SK-N-SH (cell line): ENCODE results near the gene FAHD1. TPM values are rescaled to one million over a fixed set of nuclear protein-coding genes. Genes with fewer than 3 reads are reported as not detected.

ENCODE experiments used
- CTCF ChIA-PET: fragments of 300-600, 350-600 bp; formaldehyde crosslinking; extraction: SDS; loops from one replicate; lab custom pipeline; 2021; lab: Yijun Ruan, JAX
- POLR2A ChIA-PET: fragments of 350-600 bp; sonication (Branson Sonifier 250); formaldehyde crosslinking; extraction: SDS; loops from one replicate; lab custom pipeline; 2020; ENCODE audit warnings: antibody characterized with exemption, inconsistent platforms; lab: Yijun Ruan, JAX
- DNase-seq: peaks from one replicate; pipeline ENCODE4 v3.0.0; 2012
- H2AFZ ChIP-seq: fragments of 200-600 bp; sonication (generic); 2 replicates; pipeline ENCODE4 v1.8.1; 2016; ENCODE audit warnings: antibody characterized with exemption, mild to moderate bottlenecking, low read depth
- H3F3A ChIP-seq: fragments of 200-600 bp; sonication (generic); replicated peaks from 2 replicates; pipeline ENCODE3; 2016; ENCODE audit warnings: antibody characterized with exemption, mild to moderate bottlenecking; ENCODE audit not compliant: insufficient read depth
- H3K27ac ChIP-seq, 2 experiments: fragments of 200-500 bp in 1 of 2; fragments of 200-600 bp in 1 of 2; sonication (Bioruptor generic) in 1 of 2; sonication (generic), shearing (Covaris generic) in 1 of 2; 2 replicates each; pipeline versions ENCODE4 v1.5.1 to v1.6.1; 2014 to 2016; ENCODE audit warnings: low read depth in 2 of 2, inconsistent platforms in 1 of 2, low read length in 1 of 2, mild to moderate bottlenecking in 1 of 2, mixed read lengths in 1 of 2
- H3K27me3 ChIP-seq: fragments of 200-600 bp; sonication (generic), shearing (Covaris generic); 2 replicates; pipeline ENCODE4 v1.6.1; 2016; ENCODE audit warnings: mixed run types; ENCODE audit not compliant: insufficient read depth
- H3K36me3 ChIP-seq, 2 experiments: fragments of 200-500 bp in 1 of 2; fragments of 200-600 bp in 1 of 2; sonication (Bioruptor generic) in 1 of 2; sonication (generic) in 1 of 2; replicated peaks in 1 of 2; 2 replicates each; pipeline versions ENCODE3 to v1.5.1; 2014 to 2016; ENCODE audit warnings: low read length in 1 of 2, mild to moderate bottlenecking in 1 of 2; ENCODE audit not compliant: insufficient read depth in 2 of 2, control insufficient read depth in 1 of 2
- H3K4me1 ChIP-seq, 2 experiments: fragments of 200-500 bp in 1 of 2; fragments of 200-600 bp in 1 of 2; sonication (Bioruptor generic) in 1 of 2; sonication (generic), shearing (Covaris generic) in 1 of 2; 2 replicates each; pipeline versions ENCODE4 v1.5.1 to v1.6.1; 2014 to 2016; ENCODE audit warnings: low read depth in 1 of 2, low read length in 1 of 2, mixed run types in 1 of 2; ENCODE audit not compliant: insufficient read depth in 2 of 2, control insufficient read depth in 1 of 2
- H3K4me2 ChIP-seq: fragments of 200-600 bp; sonication (generic), shearing (Covaris generic); 2 replicates; pipeline ENCODE4 v1.6.1; 2017; ENCODE audit warnings: mixed run types
- H3K4me3 ChIP-seq, 2 experiments: fragments of 200-500 bp in 1 of 2; fragments of 200-600 bp in 1 of 2; sonication (Bioruptor generic) in 1 of 2; sonication (generic), shearing (Covaris generic) in 1 of 2; 2 replicates each; pipeline versions ENCODE4 v1.5.1 to v1.8.1; 2014 to 2016; ENCODE audit warnings: low read depth in 2 of 2, inconsistent platforms in 1 of 2, low read length in 1 of 2, mild to moderate bottlenecking in 1 of 2, mixed read lengths in 1 of 2, moderate library complexity in 1 of 2
- H3K79me2 ChIP-seq: fragments of 200-600 bp; sonication (generic); 2 replicates; pipeline ENCODE4 v1.8.1; 2017; ENCODE audit warnings: mild to moderate bottlenecking; ENCODE audit not compliant: insufficient read depth
- H3K9ac ChIP-seq: fragments of 200-600 bp; sonication (generic); 2 replicates; pipeline ENCODE4 v1.6.1; 2017; ENCODE audit warnings: mixed run types
- H3K9me2 ChIP-seq: fragments of 200-600 bp; sonication (generic); 2 replicates; pipeline ENCODE4 v1.6.1; 2017; ENCODE audit warnings: mixed run types
- H3K9me3 ChIP-seq: fragments of 200-600 bp; sonication (generic); 2 replicates; pipeline ENCODE4 v1.6.1; 2017; ENCODE audit warnings: mixed run types, mild to moderate bottlenecking, moderate library complexity
- H4K20me1 ChIP-seq: fragments of 200-600 bp; sonication (generic); 2 replicates; pipeline ENCODE4 v1.6.1; 2017; ENCODE audit warnings: mild to moderate bottlenecking, mixed run types; ENCODE audit not compliant: insufficient read depth
- CTCF ChIP-seq: fragments of 200-600 bp; sonication (generic); IDR thresholded peaks from 2 replicates; pipeline ENCODE4 v1.6.1; 2017; ENCODE audit warnings: antibody characterized with exemption, mild to moderate bottlenecking, moderate library complexity
- EP300 ChIP-seq, 2 experiments: IDR thresholded peaks; 2 replicates each; pipeline versions ENCODE4 v1.4.0 to v1.6.1; 2012; ENCODE audit warnings: borderline replicate concordance in 1 of 2, low read depth in 1 of 2, low read length in 1 of 2
- FOSL2 ChIP-seq: IDR thresholded peaks from 2 replicates; pipeline ENCODE4 v1.4.0; 2012; ENCODE audit warnings: low read depth, mild to moderate bottlenecking, moderate library complexity, borderline replicate concordance
- GABPA ChIP-seq: IDR thresholded peaks from 2 replicates; pipeline ENCODE4 v1.4.0; 2012; ENCODE audit warnings: low read depth, mild to moderate bottlenecking
- MAX ChIP-seq: IDR thresholded peaks from 2 replicates; pipeline ENCODE4 v1.4.0; 2012; ENCODE audit warnings: low read depth
- MEF2A ChIP-seq: IDR thresholded peaks from 2 replicates; pipeline ENCODE4 v1.4.0; 2012; ENCODE audit warnings: low read depth, borderline replicate concordance
- NFIC ChIP-seq: IDR thresholded peaks from 2 replicates; pipeline ENCODE4 v1.4.0; 2012; ENCODE audit warnings: borderline replicate concordance
- RAD21 ChIP-seq: IDR thresholded peaks from 2 replicates; pipeline ENCODE4 v1.6.1; 2012; ENCODE audit warnings: mild to moderate bottlenecking, low read length
- SIN3A ChIP-seq: IDR thresholded peaks from 2 replicates; pipeline ENCODE4 v1.6.1; 2012; ENCODE audit warnings: low read depth, mild to moderate bottlenecking, low read length, moderate library complexity, borderline replicate concordance
- SMC3 ChIP-seq: IDR thresholded peaks from 2 replicates; pipeline ENCODE4 v1.6.1; 2012; ENCODE audit warnings: low read depth, low read length, improper control_type of control experiment
- TCF12 ChIP-seq: IDR thresholded peaks from 2 replicates; pipeline ENCODE4 v1.4.0; 2012
- ZBTB33 ChIP-seq: IDR thresholded peaks from 2 replicates; pipeline ENCODE4 v1.4.0; 2012; ENCODE audit warnings: low read depth, borderline replicate concordance
- WGBS: methylation state at CpG from one replicate; pipeline ENCODE4 v1.1.6; 2017; ENCODE audit warnings: low lambda C conversion rate; 5-methylcytosine and 5-hydroxymethylcytosine counted together
- polyA plus RNA-seq, 3 experiments: library from polyadenylated mRNA; depleted of rRNA; stranded (reverse); fragments of >200 nt; gene quantifications; 2 replicates each; pipeline ENCODE4 v1.2.3, GENCODE V29; 2012

FAHD1 gene
- polyA plus RNA-seq, 1 of the 3 experiments (the other 2 are of a cell fraction), result 59.0 TPM

- TF ChIP-seq TCF12, result no peak
- no peak for TF ChIP-seq MAX
- no peak for TF ChIP-seq SIN3A
Measured at GRCh38 chr16:1787056-1787321, 40.0 kb upstream of the FAHD1 start (continued).

DNA sequence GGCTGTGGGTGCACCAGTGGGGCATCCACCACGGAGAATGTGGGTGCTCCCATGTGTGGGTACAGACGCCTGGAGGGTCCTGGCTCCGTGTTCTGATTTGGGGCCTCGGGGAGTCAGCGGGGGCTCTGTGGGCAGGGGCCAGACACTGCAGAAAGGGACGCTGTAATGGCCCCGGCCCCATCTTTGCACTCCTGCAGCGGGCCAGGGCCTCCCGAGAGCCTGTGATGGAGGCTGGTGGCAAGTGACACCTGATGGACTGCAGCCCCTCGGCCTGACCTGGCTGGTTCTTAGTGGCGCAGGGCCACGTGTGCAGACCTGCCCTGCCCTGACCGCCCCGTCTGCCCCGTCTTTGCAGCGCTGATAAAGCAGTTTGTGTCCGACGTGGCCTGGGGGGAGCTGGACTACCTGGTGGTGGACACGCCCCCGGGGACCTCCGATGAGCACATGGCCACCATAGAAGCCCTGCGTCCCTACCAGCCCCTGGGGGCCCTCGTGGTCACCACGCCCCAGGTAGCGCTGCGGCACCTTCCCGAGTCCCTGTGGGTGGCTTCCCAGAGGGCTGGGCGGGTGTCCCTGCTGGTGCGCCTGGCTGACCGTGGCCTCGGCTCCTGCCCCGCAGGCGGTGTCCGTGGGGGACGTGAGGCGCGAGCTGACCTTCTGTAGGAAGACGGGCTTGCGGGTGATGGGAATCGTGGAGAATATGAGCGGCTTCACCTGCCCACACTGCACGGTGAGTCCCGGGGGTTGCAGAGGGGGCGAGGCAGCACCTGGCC is 39.5 kb upstream of the FAHD1 start:
- CTCF ChIA-PET, result no interaction called here
- H3K36me3 ChIP-seq, result peaks cover 0 to 48% of the 10 kb centered on the region in 2 experiments

GRCh38 chr16:1788095-1788707 is 38.8 kb upstream of the FAHD1 start:
- Histone ChIP-seq H3K79me2 (peaks cover 37% of the 10 kb centered on the region), H3K4me2 (no peak overlapping the region), H3K9me3 (no peaks in the 10 kb centered on the region), H3K27me3 (no peaks in the 10 kb centered on the region), H3F3A (peaks cover 3% of the 10 kb centered on the region), H3K36me3 (peaks cover 0 to 48% of the 10 kb centered on the region in 2 experiments), H3K27ac (no peak overlapping the region), H4K20me1 (peaks cover 6% of the 10 kb centered on the region; the same call in 1 of the 2 replicates), H2AFZ (no peak overlapping the region), H3K9ac (no peak overlapping the region), H3K9me2 (no peaks in the 10 kb centered on the region), H3K4me1 (no peaks in the 10 kb centered on the region; a peak in 1 of 4 replicates), H3K4me3 (no peak overlapping the region)
- ChIA-PET CTCF (interaction anchor here (1.0 kb wide), 1 partner anchor 16 kb away, joined by 3 read pairs; the partner anchor contains the start of genes EME2 and MRPS34), POLR2A (no interaction called here)
- no peak for DNase-seq
- 92% methylated on average over 14 of the region's 38 CpGs for WGBS
- TF ChIP-seq GABPA (no peak), FOSL2 (no peak), CTCF (no peak), NFIC (no peak), RAD21 (no peak), ZBTB33 (no peak), SIN3A (no peak)

More for the DNA sequence above, 39.5 kb upstream of the FAHD1 start:
- DNase-seq, result no peak
- Histone ChIP-seq H3K9me2 (no peaks in the 10 kb centered on the region), H3K4me2 (no peak overlapping the region), H3K4me3 (no peak overlapping the region), H3K79me2 (peaks cover 41% of the 10 kb centered on the region), H3K9ac (no peak overlapping the region), H3K27me3 (no peaks in the 10 kb centered on the region), H3K4me1 (no peaks in the 10 kb centered on the region; a peak in 1 of 4 replicates), H3K9me3 (no peaks in the 10 kb centered on the region), H4K20me1 (peaks cover 6% of the 10 kb centered on the region; the same call in 1 of the 2 replicates), H3F3A (peaks cover 3% of the 10 kb centered on the region), H2AFZ (no peak overlapping the region), H3K27ac (no peak overlapping the region)
- 93% methylated on average over 8 of the region's 44 CpGs for WGBS
- TF ChIP-seq RAD21 (no peak), EP300 (IDR thresholded peaks at IDR 0.05; ENCODE audit: borderline replicate concordance in 1 of 2, low read depth in 1 of 2, low read length in 1 of 2) (no peak), SMC3 (no peak), CTCF (no peak), MEF2A (no peak)
- POLR2A ChIA-PET, result no interaction called here
